Raji (cell line): ENCODE results near the gene SLC66A3.

Source experiments
- POLR2A ChIP-seq: IDR thresholded peaks from 2 replicates; pipeline ENCODE4 v1.6.1; 2011; ENCODE audit warnings: low read depth, low read length, control low read depth; ENCODE audit not compliant: insufficient read depth

The SLC66A3 gene

DNA sequence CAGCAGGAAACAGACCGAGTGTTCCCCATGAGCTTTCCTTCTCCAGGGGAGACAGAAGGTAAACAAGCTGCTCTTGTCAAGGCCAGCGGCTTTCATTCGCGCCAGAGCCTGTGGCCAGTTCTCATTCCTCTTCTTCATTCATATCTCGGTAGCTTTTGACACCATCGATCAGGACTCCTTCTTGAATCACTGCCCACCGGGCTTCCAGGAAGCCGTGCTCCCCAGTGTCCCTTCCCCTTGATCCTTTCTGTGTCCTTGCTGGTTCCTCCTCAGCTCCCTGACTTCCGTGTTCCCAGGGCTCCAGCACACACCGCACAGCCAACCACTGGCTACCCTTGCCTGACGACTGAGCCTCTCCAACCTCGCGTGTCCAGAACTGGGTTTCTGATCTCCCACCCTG, 14.1 kb downstream of the SLC66A3 start:
- no peak for TF ChIP-seq POLR2A

DNA sequence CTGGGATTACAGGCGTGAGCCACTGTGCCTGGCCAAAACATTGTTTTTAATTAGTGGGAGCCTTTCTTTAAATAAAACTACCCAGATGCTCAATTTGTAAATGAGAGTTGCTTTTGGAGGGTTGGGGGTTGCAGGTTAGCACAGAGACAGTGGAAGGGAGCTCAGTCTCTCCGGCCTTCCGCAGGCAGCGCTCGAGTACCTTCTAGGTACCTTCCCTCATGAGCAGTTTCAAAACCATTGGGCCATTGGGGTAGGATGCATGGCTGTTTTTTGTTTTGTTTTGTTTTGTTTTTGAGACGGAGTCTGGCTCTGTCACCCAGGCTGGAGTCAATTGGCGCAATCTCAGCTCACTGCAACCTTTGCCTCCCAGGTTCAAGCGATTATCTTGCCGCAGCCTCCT, 19.0 kb downstream of the SLC66A3 start:
- no peak for TF ChIP-seq POLR2A

DNA sequence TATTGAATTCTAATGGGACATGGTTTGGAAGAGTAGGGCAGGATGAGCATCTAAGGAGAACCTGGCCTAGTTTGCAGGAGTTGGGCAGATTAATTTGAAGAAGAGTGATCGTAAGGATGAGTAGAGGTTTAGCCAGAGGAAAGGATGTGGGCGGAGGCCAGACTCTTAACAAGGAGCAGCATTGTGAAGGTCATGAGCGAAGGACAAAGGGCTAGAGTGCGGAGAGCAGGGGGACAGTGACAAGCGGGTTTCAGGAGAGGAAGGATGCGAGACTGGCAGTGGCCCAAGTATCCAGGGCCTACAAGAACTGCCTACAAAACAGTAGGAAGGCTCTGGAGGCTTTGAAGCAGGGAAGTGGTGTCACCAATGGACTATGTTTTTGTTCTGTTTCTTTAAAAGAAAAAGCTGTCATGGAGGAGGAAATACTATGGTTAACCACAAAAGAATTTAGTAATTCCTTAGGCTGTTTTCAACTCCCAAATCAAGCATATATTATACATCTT, 20.1 kb downstream of the SLC66A3 start:
- no peak for TF ChIP-seq POLR2A

DNA sequence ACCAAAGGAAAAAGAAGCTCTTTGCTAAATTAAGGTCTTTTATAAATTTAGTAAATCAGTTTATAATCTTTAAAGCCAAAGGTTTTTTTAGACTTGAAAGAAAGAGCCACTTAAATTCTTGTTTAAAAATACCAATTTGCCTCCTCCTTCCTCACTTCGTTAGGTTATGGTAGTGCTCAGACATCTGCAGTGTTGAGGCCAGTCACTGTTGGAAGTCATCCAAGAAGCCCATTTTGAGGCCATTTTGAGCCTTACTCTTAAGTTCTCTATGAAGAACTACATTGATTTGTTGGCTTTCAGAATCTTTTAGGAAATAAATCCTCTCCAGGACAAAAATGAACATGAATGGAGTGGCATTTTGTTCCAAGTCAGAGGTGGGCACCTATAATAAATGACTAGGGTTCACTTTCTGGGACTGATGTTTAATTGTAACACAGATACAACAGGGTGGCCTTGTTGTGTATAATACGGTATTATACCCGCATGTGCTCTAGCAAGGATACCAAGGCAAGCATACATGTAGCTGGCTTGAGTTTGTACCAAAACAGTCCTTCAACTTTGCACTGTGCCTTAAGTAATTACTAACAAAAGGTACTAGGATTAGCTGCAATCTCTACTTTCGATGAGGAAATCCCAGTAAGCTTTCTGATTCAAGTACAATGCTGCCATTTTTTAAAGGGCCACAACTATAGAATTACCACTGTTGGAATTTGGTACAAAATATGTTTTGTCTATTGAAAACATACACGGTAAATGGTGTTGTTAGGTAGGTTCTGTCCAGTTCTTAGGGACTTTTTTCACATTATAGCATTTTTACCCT, 22.8 kb downstream of the SLC66A3 start:
- no peak for TF ChIP-seq POLR2A

DNA sequence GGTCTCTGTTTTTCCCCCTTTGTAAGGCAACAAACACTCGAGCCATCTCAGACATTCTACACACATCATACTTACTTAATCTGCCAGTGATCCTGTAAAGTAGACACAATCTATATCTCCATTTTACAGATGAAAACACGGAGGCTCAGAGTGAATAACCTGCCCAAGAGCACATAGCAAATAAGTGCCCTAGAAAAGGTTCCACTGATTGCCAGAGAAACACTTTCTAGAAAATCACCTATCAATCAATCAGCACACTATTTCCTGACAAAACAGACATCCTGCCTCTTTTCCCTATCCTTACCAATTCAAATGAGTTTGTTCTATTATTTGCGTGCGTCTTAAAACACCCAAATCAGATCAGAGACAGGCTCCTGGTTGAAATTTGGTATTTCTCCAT, 23.9 kb downstream of the SLC66A3 start:
- no peak for TF ChIP-seq POLR2A

DNA sequence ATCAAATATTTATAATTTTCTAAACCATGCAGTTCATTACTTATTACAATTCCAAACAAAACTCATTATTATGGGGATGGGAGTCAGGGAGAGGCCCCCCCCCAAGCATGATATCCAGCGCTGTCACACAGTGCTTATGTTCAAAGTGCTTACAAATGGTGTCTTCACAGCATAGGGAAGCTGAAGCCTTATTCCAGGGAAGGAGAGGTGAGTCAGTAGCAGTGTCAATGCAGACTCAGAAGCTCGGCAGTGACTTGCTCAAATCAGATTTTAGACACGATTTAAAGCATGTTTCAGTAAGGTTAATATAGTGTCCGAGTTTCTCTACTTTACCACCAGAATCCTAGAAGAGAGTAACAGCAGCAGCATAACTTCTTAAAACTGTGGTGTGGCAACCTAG, 24.6 kb downstream of the SLC66A3 start:
- no peak for TF ChIP-seq POLR2A

DNA sequence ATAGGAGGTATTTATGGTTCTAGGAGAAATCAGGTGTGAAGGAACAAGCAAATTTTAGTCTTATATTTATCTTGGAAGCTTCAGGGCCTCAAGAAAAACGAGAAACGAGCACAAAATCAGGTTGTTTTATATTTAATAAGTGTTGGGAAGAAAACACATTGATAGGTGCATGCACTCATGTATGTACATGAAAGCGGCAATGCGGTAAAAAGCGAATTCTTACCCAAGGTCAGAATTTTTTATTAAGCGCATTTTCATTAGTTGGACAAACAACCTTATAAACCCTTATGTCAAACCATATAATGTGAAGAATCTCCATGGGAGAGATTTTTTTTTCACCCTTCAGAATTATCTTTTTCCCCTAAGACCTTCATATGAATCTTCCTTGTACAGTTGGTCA, 25.4 kb downstream of the SLC66A3 start:
- no peak for TF ChIP-seq POLR2A

DNA sequence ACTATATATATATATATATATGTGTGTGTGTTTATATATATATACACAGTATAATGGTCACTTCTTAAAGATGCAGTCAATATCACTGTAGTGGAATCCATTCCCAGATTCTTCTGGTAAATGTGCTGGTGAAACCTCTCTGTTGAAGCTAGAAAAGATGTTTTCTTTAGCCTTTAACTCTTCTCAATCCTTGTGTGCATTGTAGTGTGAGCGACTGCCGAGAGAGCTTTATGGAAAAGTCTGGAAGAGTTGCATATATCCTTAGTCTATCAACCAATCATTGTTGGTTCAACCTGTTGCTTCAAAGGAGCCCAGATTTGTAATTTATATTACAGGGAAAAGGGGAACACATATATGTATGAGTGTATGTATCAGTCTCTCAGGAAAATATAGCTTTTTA, 27.7 kb downstream of the SLC66A3 start:
- no peak for TF ChIP-seq POLR2A

DNA sequence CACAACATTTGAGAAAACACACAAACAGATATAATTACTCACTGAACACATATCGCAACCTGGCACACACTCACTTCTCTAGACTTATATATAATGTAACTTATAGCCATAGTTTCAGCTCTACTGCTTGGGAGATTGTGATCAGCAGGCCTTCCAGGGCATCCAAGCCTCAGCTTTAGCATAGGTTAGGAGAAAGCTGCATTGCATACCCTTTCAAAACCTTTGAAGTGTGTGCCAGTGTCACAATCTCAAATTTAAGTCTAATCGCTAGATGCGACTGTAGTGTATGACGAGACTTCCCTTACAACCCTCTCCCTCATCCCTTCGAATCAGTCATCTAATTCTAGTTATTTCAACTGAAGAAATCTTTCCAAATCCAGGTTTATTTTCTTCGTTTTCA, 30.9 kb downstream of the SLC66A3 start:
- TF ChIP-seq POLR2A, result no peak

DNA sequence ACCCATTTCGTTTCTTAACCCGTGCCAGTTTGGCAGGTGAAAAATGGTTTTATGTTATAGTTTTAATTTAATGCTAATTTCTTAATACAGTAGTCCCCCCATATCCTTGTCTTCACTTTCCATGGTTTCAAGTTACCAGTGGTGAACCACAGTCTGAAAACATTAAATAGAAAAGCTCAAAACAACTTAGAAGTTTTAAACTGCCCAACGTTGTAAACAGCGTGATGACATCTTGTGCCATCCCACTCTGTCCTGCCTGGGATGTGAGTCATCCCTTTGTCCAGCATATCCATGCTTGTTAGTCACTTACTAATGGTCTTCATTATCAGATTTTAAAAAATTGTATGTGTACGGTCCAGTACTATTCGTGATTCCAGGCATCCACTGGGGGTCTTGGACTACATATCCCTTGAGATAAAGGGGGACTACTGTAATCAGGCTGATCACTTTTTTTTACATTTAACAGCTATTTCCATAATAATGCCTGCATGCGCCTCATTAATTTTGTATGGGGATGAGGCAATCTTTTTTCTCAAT, 31.9 kb downstream of the SLC66A3 start:
- TF ChIP-seq POLR2A, result no peak

DNA sequence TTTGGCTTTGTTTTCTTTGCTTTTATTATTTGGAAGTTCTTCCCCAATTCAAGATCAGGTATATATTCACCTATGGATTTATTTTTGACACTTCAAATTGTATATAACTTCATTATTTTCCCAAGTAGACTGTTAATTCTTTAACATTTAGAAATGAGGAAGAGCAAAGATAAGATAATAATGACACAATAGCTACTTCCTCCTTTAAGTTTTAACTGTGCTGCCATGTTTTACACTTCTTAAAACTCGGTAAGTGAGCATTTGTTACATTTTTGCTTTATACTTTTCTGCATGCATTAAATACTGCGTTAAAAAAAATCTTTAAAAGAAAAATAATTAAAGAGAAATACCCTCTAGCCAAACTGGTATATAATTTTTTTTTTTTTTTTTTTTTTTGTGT, 32.5 kb downstream of the SLC66A3 start:
- TF ChIP-seq POLR2A, result no peak

DNA sequence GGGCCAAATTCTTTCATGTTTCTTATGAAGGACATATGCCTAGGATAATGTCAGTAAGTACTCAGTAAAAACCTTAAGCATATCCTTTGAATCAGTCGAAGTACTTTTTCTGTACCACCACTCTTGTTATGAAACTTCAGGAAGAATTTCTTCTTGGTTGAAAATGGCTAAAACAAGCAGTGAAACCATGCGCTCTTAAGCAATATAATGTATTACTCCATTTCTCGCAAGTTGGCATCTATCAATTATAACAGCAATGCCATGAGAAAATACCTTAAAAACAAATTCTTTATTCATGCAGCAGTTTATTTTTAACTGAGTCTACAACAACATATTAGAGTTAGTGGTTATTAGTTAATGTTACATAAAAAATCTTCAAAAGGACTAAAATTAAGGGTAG, 41.0 kb downstream of the SLC66A3 start:
- TF ChIP-seq POLR2A, result no peak

DNA sequence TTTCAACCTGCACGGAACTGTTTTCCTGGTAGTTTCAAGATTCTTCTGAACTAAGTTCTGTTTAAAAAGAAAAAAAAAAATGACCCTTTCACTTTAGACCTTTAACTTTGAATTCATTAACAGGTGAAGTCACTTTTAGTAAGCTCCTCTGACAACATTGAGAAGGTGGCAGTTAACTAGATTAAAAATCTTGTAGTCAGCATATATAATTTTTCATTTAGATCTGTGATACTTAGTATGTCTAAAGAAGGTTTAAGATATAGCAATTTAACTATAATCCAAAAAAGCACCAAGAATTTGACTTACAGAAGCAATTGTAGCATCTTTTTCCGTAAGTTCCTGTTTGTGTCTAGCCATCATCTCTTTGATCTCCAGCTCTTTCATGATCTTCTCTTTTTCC, 45.4 kb downstream of the SLC66A3 start:
- TF ChIP-seq POLR2A, result no peak

DNA sequence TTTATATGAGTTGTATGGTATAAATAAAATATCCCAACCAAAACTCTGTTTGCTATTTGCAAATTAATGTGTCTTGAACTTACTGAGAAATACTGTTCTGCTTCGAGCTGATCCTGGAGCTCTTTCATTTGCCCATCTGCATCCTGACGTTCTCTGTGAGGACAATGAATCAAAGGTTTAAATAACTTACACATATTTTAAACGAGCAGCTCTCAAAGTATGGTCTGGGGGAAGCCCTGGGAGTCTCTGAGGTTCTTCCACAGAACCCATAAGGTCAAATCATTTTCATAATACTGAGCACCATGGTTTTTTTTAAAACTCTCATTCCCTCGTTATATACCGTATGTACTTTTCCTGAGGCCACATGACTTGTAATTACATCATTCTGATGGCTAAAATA, 46.7 kb downstream of the SLC66A3 start:
- no peak for TF ChIP-seq POLR2A

DNA sequence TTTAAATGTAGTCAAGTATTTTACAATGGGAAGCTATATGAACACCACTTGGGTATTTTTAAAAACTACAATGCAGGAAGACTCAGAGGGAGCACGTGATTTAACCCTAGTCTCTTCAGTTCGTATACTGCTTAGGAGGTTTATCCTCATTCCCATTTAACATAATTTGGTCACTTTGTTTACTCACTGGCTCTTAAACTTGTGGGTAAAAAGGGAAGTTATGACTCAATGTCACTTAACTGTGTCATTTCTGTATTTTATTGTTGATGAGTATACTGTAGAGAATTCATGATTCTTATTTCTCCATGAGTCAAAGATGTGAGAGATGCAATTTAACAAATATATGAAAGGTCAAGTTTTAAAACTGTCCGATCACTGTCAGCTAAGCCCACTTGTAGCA, 48.2 kb downstream of the SLC66A3 start:
- no peak for TF ChIP-seq POLR2A

DNA sequence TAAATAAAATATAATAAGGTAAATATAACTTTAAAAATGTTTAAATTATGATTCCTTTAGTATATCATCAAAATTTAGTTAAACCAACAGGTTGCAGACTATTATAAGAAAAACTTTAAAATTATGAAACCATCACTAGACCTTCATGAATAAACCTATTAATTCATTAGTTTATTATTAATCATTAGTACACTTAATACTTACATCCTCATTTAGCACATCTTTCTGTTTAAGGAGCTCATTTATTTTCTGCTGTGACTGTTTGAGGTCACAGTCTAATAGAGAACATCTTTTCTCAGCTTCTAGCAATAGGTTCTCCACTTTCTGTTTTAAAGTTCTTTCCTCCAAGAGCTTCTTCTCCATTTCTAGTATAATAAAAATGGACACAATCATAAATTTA, 52.8 kb downstream of the SLC66A3 start:
- no peak for TF ChIP-seq POLR2A

DNA sequence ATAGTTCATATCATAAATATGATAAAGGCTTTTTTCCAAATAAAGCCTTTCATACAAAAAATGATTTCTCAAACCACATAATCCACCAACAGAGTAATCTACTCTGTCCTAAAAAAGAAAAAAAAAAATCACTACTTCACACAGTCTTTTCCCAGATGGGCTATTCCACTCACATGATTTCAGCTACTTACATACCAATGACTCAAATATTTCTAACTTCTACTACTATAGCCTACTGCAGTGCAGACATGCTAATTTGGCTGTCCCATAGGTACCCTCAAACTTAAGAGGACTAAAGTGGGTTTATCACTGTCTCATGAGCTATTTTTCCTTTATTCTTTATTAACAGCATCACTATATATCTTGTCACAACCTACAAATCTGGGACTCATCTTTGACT, 57.4 kb downstream of the SLC66A3 start:
- no peak for TF ChIP-seq POLR2A
